Activated B cell treated with CpG ODN at 0.5 μM for 24 hours (primary cell): ENCODE measurements around the gene C1QL1. TPM values are rescaled to one million over a fixed set of nuclear protein-coding genes. Genes with fewer than 3 reads are reported as not detected.
"Not testable (repeated sequence)": the region's sequence is repeated elsewhere in the genome, so short reads cannot be mapped to it uniquely, and the experiment has no call there.

Source experiments
- ATAC-seq: fragments of 200-7000 bp; cut with Tn5 transposase; one replicate; pipeline ENCODE4 v1.10.0; 2021; ENCODE audit warnings: low read depth, mild to moderate bottlenecking, moderate library complexity
- CTCF ChIA-PET: fragments of 350-600 bp; sonication (Branson Sonifier 250); formaldehyde crosslinking; loops from one replicate; lab custom pipeline; 2021; ENCODE audit warnings: antibody characterized with exemption; lab: Charles Lee
- POLR2A ChIA-PET: fragments of 350-600 bp; sonication (Branson Sonifier 250); formaldehyde crosslinking; loops from one replicate; lab custom pipeline; 2021; ENCODE audit warnings: antibody characterized with exemption; lab: Charles Lee
- DNase-seq: peaks from one replicate; pipeline ENCODE4 v3.0.0; 2022
- H3K27ac Mint-ChIP-seq: one replicate; pipeline ENCODE4 v1.8.0; 2020; ENCODE audit warnings: mixed read lengths
- H3K27me3 Mint-ChIP-seq: one replicate; pipeline ENCODE4 v1.8.0; 2021; ENCODE audit warnings: mixed read lengths
- H3K36me3 Mint-ChIP-seq: one replicate; pipeline ENCODE4 v1.8.0; 2021; ENCODE audit warnings: low read depth, mixed read lengths
- H3K4me1 Mint-ChIP-seq: one replicate; pipeline ENCODE4 v1.8.0; 2021; ENCODE audit warnings: mixed read lengths
- H3K4me3 Mint-ChIP-seq: one replicate; pipeline ENCODE4 v1.8.0; 2020; ENCODE audit warnings: mild to moderate bottlenecking, mixed read lengths
- H3K9me3 Mint-ChIP-seq: one replicate; pipeline ENCODE4 v1.8.0; 2020; ENCODE audit warnings: mixed read lengths
- CTCF ChIP-seq: fragments of 200-600 bp; IDR thresholded peaks from one replicate; pipeline ENCODE4 v1.8.0; 2022; ENCODE audit warnings: antibody characterized with exemption, mild to moderate bottlenecking
- intact Hi-C: fragments of 100-400 bp; cut with micrococcal nuclease; formaldehyde crosslinking; loops from one replicate; pipeline ENCODE4 v1.15.1; 2024
- total RNA-seq: library from RNA; stranded (reverse); gene quantifications from 2 replicates; pipeline ENCODE4 v1.2.3, GENCODE V29; 2022

C1QL1 gene
- total RNA-seq, 1 donor from 2014 or later = not detected

GRCh38 chr17:44955674-44956425 lies 12.3 kb downstream of the C1QL1 start:
- CTCF ChIA-PET = no interaction called here
- Mint-ChIP-seq H3K27ac (no peak overlapping the region), H3K36me3 (no peaks in the 10 kb centered on the region)

GRCh38 chr17:44952946-44953475 lies 15.1 kb downstream of the C1QL1 start:
- Mint-ChIP-seq H3K9me3 (no peaks in the 10 kb centered on the region), H3K4me3 (no peak overlapping the region), H3K27ac (no peak overlapping the region), H3K4me1 (peaks cover 4% of the 10 kb centered on the region), H3K27me3 (peaks cover 10% of the 10 kb centered on the region), H3K36me3 (no peaks in the 10 kb centered on the region)
- CTCF ChIA-PET = no interaction called here
- no peak for TF ChIP-seq CTCF
- DNase-seq (no peak), ATAC-seq (no peak)
- intact Hi-C loops = no loop called here
- POLR2A ChIA-PET = no interaction called here

More at GRCh38 chr17:44955674-44956425, 12.3 kb downstream of the C1QL1 start:
- POLR2A ChIA-PET = no interaction called here
- Mint-ChIP-seq H3K27me3 (peaks cover 23% of the 10 kb centered on the region), H3K4me1 (peaks cover 7% of the 10 kb centered on the region), H3K4me3 (no peak overlapping the region), H3K9me3 (no peaks in the 10 kb centered on the region)
- intact Hi-C loops = no loop called here
- ATAC-seq = no peak
- no peak for TF ChIP-seq CTCF
- no peak for DNase-seq

GRCh38 chr17:44948315-44948795 lies 19.7 kb downstream of the C1QL1 start:
- DNase-seq = no peak
- ATAC-seq = no peak
- H3K36me3 Mint-ChIP-seq = peaks cover 2% of the 10 kb centered on the region
- no peaks in the 10 kb centered on the region for H3K9me3 Mint-ChIP-seq
- POLR2A ChIA-PET = no interaction called here
- intact Hi-C loops = no loop called here
- H3K27ac Mint-ChIP-seq = peak overlapping the region; percentile 86
- CTCF ChIA-PET = no interaction called here
- peak overlapping the region; percentile 91 for H3K4me3 Mint-ChIP-seq
- H3K27me3 Mint-ChIP-seq = peaks cover 4% of the 10 kb centered on the region
- H3K4me1 Mint-ChIP-seq = peaks cover 14% of the 10 kb centered on the region
- TF ChIP-seq CTCF = no peak

GRCh38 chr17:44947461-44948314 lies 20.4 kb downstream of the C1QL1 start, which contains the start of gene KIF18B:
TSS of gene KIF18B (minus strand) at chr17:44947773. CDS start at chr17:44936344, 11,429 bp downstream.
- POLR2A ChIA-PET = interaction anchor here (0.6 to 0.9 kb wide), 2 partner anchors 19 to 102 kb away, joined by 3 to 8 read pairs; no protein-coding TSS in a partner anchor

GRCh38 chr17:44945652-44946051 lies 22.5 kb downstream of the C1QL1 start:
- H3K27me3 Mint-ChIP-seq, ATAC-seq, H3K4me3 Mint-ChIP-seq, POLR2A ChIA-PET, H3K27ac Mint-ChIP-seq, intact Hi-C loops, H3K36me3 Mint-ChIP-seq, DNase-seq, H3K9me3 Mint-ChIP-seq: not testable (repeated sequence)
- CTCF ChIA-PET = interaction anchor here (0.6 kb wide), 1 partner anchor 253 kb away, joined by 3 read pairs; no protein-coding TSS in a partner anchor
- H3K4me1 Mint-ChIP-seq = peaks cover 14% of the 10 kb centered on the region

More at GRCh38 chr17:44947461-44948314, 20.4 kb downstream of the C1QL1 start, which contains the start of gene KIF18B:
- TF ChIP-seq CTCF = no peak
- DNase-seq (peak; percentile 77), ATAC-seq (peak; percentile 99)
- intact Hi-C loops = loop anchor here (1.0 kb wide), 2 partner anchors 21 to 48 kb away; partner anchors contain the start of genes C1QL1 and EFTUD2
- Mint-ChIP-seq H3K27ac (peak within 1 kb of the TSS; percentile 86), H3K36me3 (peaks cover 2% of the 10 kb centered on the region), H3K27me3 (peaks cover 4% of the 10 kb centered on the region), H3K4me1 (peaks cover 14% of the 10 kb centered on the region), H3K4me3 (peak within 1 kb of the TSS; percentile 91), H3K9me3 (no peaks in the 10 kb centered on the region)
- CTCF ChIA-PET = no interaction called here
